Colonic mucosa (tissue), 4 donors: ENCODE results near the gene TTC1. TPM values are rescaled to one million over a fixed set of nuclear protein-coding genes. Genes with fewer than 3 reads are reported as not detected.

Source experiments
- DNase-seq: peaks from one replicate; pipeline ENCODE4 v3.0.0-alpha.2; 2020
- H3K27ac ChIP-seq: fragments of 200-600 bp; one replicate; pipeline ENCODE4 v1.8.0; 2021
- H3K27me3 ChIP-seq: fragments of 200-600 bp; one replicate; pipeline ENCODE4 v1.8.0; 2021
- H3K36me3 ChIP-seq: fragments of 200-600 bp; one replicate; pipeline ENCODE4 v1.8.0; 2021
- H3K4me1 ChIP-seq: fragments of 200-600 bp; one replicate; pipeline ENCODE4 v1.8.0; 2021; ENCODE audit warnings: mild to moderate bottlenecking
- H3K4me3 ChIP-seq: fragments of 200-600 bp; one replicate; pipeline ENCODE4 v1.8.0; 2021
- H3K9ac ChIP-seq, 2 donors: one replicate each; pipeline ENCODE4 v1.7.0; 2013; ENCODE audit warnings: control low read depth in 2 of 2, low read depth in 2 of 2, low read length in 2 of 2
- H3K9me3 ChIP-seq: fragments of 200-600 bp; one replicate; pipeline ENCODE4 v1.8.0; 2021
- CTCF ChIP-seq: fragments of 200-600 bp; IDR thresholded peaks from one replicate; pipeline ENCODE4 v1.8.0; 2022; ENCODE audit warnings: antibody characterized with exemption, mild to moderate bottlenecking
- intact Hi-C: fragments of 100-400 bp; cut with DNase I; formaldehyde crosslinking; loops from one replicate; pipeline ENCODE4 v1.14.1; 2022
- total RNA-seq, 2 donors: library from RNA; stranded (reverse); fragmentation: NEBNext Ultra II Directional in 1 of 2; extraction: Animal tissue kit (Norgen Biotek cat#: 25700) in 1 of 2; gene quantifications; one replicate each; pipeline ENCODE4 v1.2.1, GENCODE V29; 2021
- donor health status: healthy.
- donor health status: DM: no; HTN: no; CAD: no.
- donor health status: DM: no; HTN: no; CAD: no.

The TTC1 gene
- total RNA-seq, 2 donors from 2014 or later = 41.1 to 46.4 TPM

- H3K4me3 ChIP-seq = no peak overlapping the region
- H3K27me3 ChIP-seq = no peaks in the 10 kb centered on the region
- H3K4me1 ChIP-seq = peaks cover 4% of the 10 kb centered on the region
- peak; percentile 72 for DNase-seq
- H3K9me3 ChIP-seq = no peaks in the 10 kb centered on the region
- no peak overlapping the region for H3K9ac ChIP-seq
- no peak for TF ChIP-seq CTCF
- peak overlapping the region; percentile 37 for H3K27ac ChIP-seq
- H3K36me3 ChIP-seq = no peaks in the 10 kb centered on the region
- intact Hi-C loops = no loop called here
Measured at GRCh38 chr5:160054831-160055230, 45.9 kb downstream of the TTC1 start.

- H3K4me3 ChIP-seq = no peak overlapping the region
- H3K4me1 ChIP-seq = peaks cover 4% of the 10 kb centered on the region
- intact Hi-C loops = no loop called here
- H3K9ac ChIP-seq = no peak overlapping the region
- no peaks in the 10 kb centered on the region for H3K36me3 ChIP-seq
- H3K9me3 ChIP-seq = no peaks in the 10 kb centered on the region
- DNase-seq = no peak
- H3K27me3 ChIP-seq = no peaks in the 10 kb centered on the region
- no peak for TF ChIP-seq CTCF
- no peak overlapping the region for H3K27ac ChIP-seq
Measured at GRCh38 chr5:160057256-160057655, 48.3 kb downstream of the TTC1 start.

GRCh38 chr5:160060001-160060400 lies 51.1 kb downstream of the TTC1 start:
- Histone ChIP-seq H3K36me3 (no peaks in the 10 kb centered on the region), H3K9me3 (no peaks in the 10 kb centered on the region)

GRCh38 chr5:160061770-160062169 lies 52.8 kb downstream of the TTC1 start:
- Histone ChIP-seq H3K4me3 (no peak overlapping the region), H3K9ac (no peak overlapping the region), H3K36me3 (no peaks in the 10 kb centered on the region), H3K27me3 (no peaks in the 10 kb centered on the region), H3K27ac (no peak overlapping the region), H3K9me3 (no peaks in the 10 kb centered on the region), H3K4me1 (no peaks in the 10 kb centered on the region)
- no peak for TF ChIP-seq CTCF
- intact Hi-C loops = no loop called here
- no peak for DNase-seq

More at GRCh38 chr5:160060001-160060400, 51.1 kb downstream of the TTC1 start:
- TF ChIP-seq CTCF = no peak
- Histone ChIP-seq H3K4me1 (no peaks in the 10 kb centered on the region), H3K4me3 (no peak overlapping the region), H3K9ac (no peak overlapping the region), H3K27ac (no peak overlapping the region), H3K27me3 (no peaks in the 10 kb centered on the region)
- no peak for DNase-seq
- intact Hi-C loops = no loop called here

GRCh38 chr5:160064417-160064810 lies 55.5 kb downstream of the TTC1 start:
- Histone ChIP-seq H3K4me1 (no peaks in the 10 kb centered on the region), H3K27ac (peak overlapping the region; percentile 84), H3K36me3 (no peaks in the 10 kb centered on the region), H3K27me3 (no peaks in the 10 kb centered on the region), H3K4me3 (no peak overlapping the region), H3K9ac (peak overlapping the region in 1 of 2 donors; percentile 57), H3K9me3 (no peaks in the 10 kb centered on the region)
- intact Hi-C loops = no loop called here
- no peak for TF ChIP-seq CTCF
- peak; percentile 85 for DNase-seq
